K562 (cell line): ENCODE data around the gene TRMT44. TPM values are rescaled to one million over a fixed set of nuclear protein-coding genes. Genes with fewer than 3 reads are reported as not detected.

Experiments used
- ATAC-seq: fragments of 200-7000 bp; cut with Tn5 transposase; 3 replicates; pipeline ENCODE4 v1.9.1; 2020; ENCODE audit warnings: moderate library complexity
- BruUV-seq: library from RNA; stranded (reverse); fragments of 400-500 nt; replicated peaks from 2 replicates; lab custom pipeline; 2021; lab: Mats Ljungman, UMichigan
- CTCF ChIA-PET: fragments of 300-600 bp; formaldehyde crosslinking; extraction: SDS; loops from one replicate; lab custom pipeline; 2021; ENCODE audit warnings: low intra/inter-chr PET ratio; lab: Yijun Ruan, JAX
- POLR2A ChIA-PET: fragments of 300-600, 350-650 bp; sonication (Branson Sonifier 250); formaldehyde crosslinking; extraction: SDS; loops from one replicate; lab custom pipeline; 2021; ENCODE audit warnings: antibody characterized with exemption, inconsistent platforms; lab: Yijun Ruan, JAX
- DNase-seq, 4 experiments: peaks; one replicate each; pipeline versions ENCODE4 v3.0.0 to v3.0.0-alpha.2; 2011 to 2018; ENCODE audit warnings: low spot score in 3 of 4, mixed read lengths in 3 of 4; ENCODE audit errors: extremely low read depth in 1 of 4
- FAIRE-seq: peaks from 2 replicates; lab custom pipeline; 2011; peaks lifted over from hg19 to GRCh38; lab: Jason Lieb, UNC
- H2AFZ ChIP-seq: 2 replicates; pipeline ENCODE4 v1.6.0; 2011; ENCODE audit warnings: low read depth, low read length, control low read depth, inconsistent platforms
- H3K27ac ChIP-seq: fragments of 200-600 bp; 3 replicates; pipeline ENCODE4 v1.8.0; 2011; ENCODE audit warnings: low read depth, mild to moderate bottlenecking, control low read depth, inconsistent platforms, low read length, moderate library complexity, mixed read lengths; ENCODE audit errors: extremely low read depth
- H3K27me3 ChIP-seq, 2 experiments: fragments of 300-600 bp in 1 of 2; 2 replicates in 1 of 2; 3 replicates in 1 of 2; pipeline versions ENCODE4 v1.6.0 to v1.8.0; 2011; ENCODE audit warnings: inconsistent platforms in 2 of 2, low read length in 2 of 2, mild to moderate bottlenecking in 1 of 2, mixed read lengths in 1 of 2, moderate library complexity in 1 of 2; ENCODE audit not compliant: control insufficient read depth in 2 of 2, insufficient read depth in 2 of 2
- H3K36me3 ChIP-seq: fragments of 300-600 bp; 3 replicates; pipeline ENCODE4 v1.8.0; 2011; ENCODE audit warnings: mild to moderate bottlenecking, low read length, inconsistent platforms; ENCODE audit not compliant: control insufficient read depth, insufficient read depth
- H3K4me1 ChIP-seq, 2 experiments: fragments of 200-600 bp in 1 of 2; replicated peaks in 1 of 2; 2 replicates in 1 of 2; 3 replicates in 1 of 2; pipeline versions ENCODE4 v1.5.1 to v1.8.0; 2011; ENCODE audit warnings: inconsistent platforms in 2 of 2, low read length in 2 of 2, mild to moderate bottlenecking in 1 of 2, mixed read lengths in 1 of 2, moderate library complexity in 1 of 2; ENCODE audit not compliant: control insufficient read depth in 2 of 2, insufficient read depth in 2 of 2
- H3K4me2 ChIP-seq: 2 replicates; pipeline ENCODE4 v1.6.1; 2011; ENCODE audit warnings: low read length, control low read depth, inconsistent platforms, mixed read lengths; ENCODE audit not compliant: insufficient read depth
- H3K4me3 ChIP-seq: fragments of 200-600 bp; sonication (generic), shearing (Covaris generic); 2 replicates; pipeline ENCODE4 v1.5.1; 2016; ENCODE audit warnings: control low read depth, inconsistent platforms
- H3K79me2 ChIP-seq: fragments of 200-600 bp; 3 replicates; pipeline ENCODE4 v1.8.0; 2011; ENCODE audit warnings: low read length, inconsistent platforms; ENCODE audit not compliant: control insufficient read depth, insufficient read depth
- H3K9ac ChIP-seq, 2 experiments: 2 replicates each; pipeline versions ENCODE4 v1.6.0 to v1.6.1; 2011; ENCODE audit warnings: low read depth in 2 of 2, low read length in 2 of 2, control low read depth in 1 of 2, inconsistent platforms in 1 of 2, mild to moderate bottlenecking in 1 of 2, mixed read lengths in 1 of 2; ENCODE audit not compliant: insufficient read depth in 1 of 2
- H3K9me1 ChIP-seq: one replicate; pipeline ENCODE4 v1.6.0; 2011; ENCODE audit warnings: inconsistent platforms, mild to moderate bottlenecking, low read length, moderate library complexity; ENCODE audit not compliant: control insufficient read depth, insufficient read depth
- H3K9me3 ChIP-seq: replicated peaks from 2 replicates; pipeline ENCODE4 v1.5.1; 2011; ENCODE audit warnings: low read depth, low read length, inconsistent platforms; ENCODE audit not compliant: control insufficient read depth, insufficient read depth
- H4K20me1 ChIP-seq: replicated peaks from 2 replicates; pipeline ENCODE4 v1.6.1; 2011; ENCODE audit warnings: low read length, inconsistent platforms, mixed read lengths; ENCODE audit not compliant: control insufficient read depth, insufficient read depth
- CBX1 ChIP-seq: sonication (generic); IDR thresholded peaks from 2 replicates; pipeline ENCODE4 v1.6.1; 2016; ENCODE audit warnings: antibody characterized with exemption, low read depth, mild to moderate bottlenecking
- CHD4 ChIP-seq: fragments of 200-600 bp; sonication (generic); IDR thresholded peaks from 3 replicates; pipeline ENCODE4 v1.6.1; 2012; ENCODE audit warnings: low read depth, mild to moderate bottlenecking, mixed read lengths, low read length, inconsistent platforms; ENCODE audit not compliant: insufficient read depth, insufficient replicate concordance, poor library complexity, severe bottlenecking
- CREBBP ChIP-seq: IDR thresholded peaks from one replicate; pipeline ENCODE4 v1.6.1; 2012; ENCODE audit warnings: low read depth, mild to moderate bottlenecking, control low read depth, inconsistent platforms, low read length
- GABPA ChIP-seq: fragments of 200-800 bp; sonication (Bioruptor generic); conservative IDR thresholded peaks from 2 replicates; pipeline ENCODE4 v1.6.1; 2016; ENCODE audit warnings: low read depth, missing genetic modification characterization, missing compliant biosample characterization
- GTF2A2 ChIP-seq: IDR thresholded peaks from 2 replicates; pipeline ENCODE4 v1.6.1; 2016; ENCODE audit warnings: mild to moderate bottlenecking, missing genetic modification characterization, missing compliant biosample characterization
- NFXL1 ChIP-seq: fragments of 450-650 bp; formaldehyde crosslinking; IDR thresholded peaks from 2 replicates; pipeline ENCODE4 v1.4.0; 2021; ENCODE audit warnings: mild to moderate bottlenecking
- RBM22 ChIP-seq: fragments of 200-400 bp; formaldehyde crosslinking; IDR thresholded peaks from 2 replicates; pipeline ENCODE4 v1.6.1; 2018; ENCODE audit warnings: low read length, low read depth; ENCODE audit not compliant: poor library complexity, severe bottlenecking
- TARDBP ChIP-seq: fragments of 450-650 bp; IDR thresholded peaks from 2 replicates; pipeline ENCODE4 v1.6.1; 2016
- ZFP30 ChIP-seq: fragments of 250-450 bp; sonication (Bioruptor Pico); IDR thresholded peaks from 2 replicates; pipeline ENCODE4 v1.8.0; 2022; ENCODE audit warnings: moderate library complexity, mild to moderate bottlenecking, inconsistent platforms, borderline replicate concordance
- ZNF311 ChIP-seq: fragments of 250-450 bp; sonication (Bioruptor Pico); IDR thresholded peaks from 2 replicates; pipeline ENCODE4 v1.4.0; 2020; ENCODE audit warnings: mild to moderate bottlenecking, moderate library complexity
- ZNF436 ChIP-seq: fragments of 250-450, 450-650 bp; sonication (Bioruptor Pico); formaldehyde crosslinking; IDR thresholded peaks from 2 replicates; pipeline ENCODE4 v1.7.0; 2020; ENCODE audit warnings: mild to moderate bottlenecking
- ZNF644 ChIP-seq: fragments of 200-800 bp; sonication (Bioruptor generic); IDR thresholded peaks from 2 replicates; pipeline ENCODE4 v1.6.1; 2016; ENCODE audit warnings: low read depth, missing genetic modification characterization, missing compliant biosample characterization
- ZNF778 ChIP-seq: fragments of 450-650 bp; formaldehyde crosslinking; IDR thresholded peaks from 2 replicates; pipeline ENCODE4 v1.4.0; 2020; ENCODE audit warnings: mild to moderate bottlenecking, moderate library complexity
- WGBS: fragments of 100-300 bp; shearing (Covaris generic); methylation state at CpG from one replicate; pipeline ENCODE4 v1.1.6; 2016; ENCODE audit warnings: low coverage, mixed read lengths; ENCODE audit not compliant: insufficient coverage; ENCODE audit errors: missing lambda C conversion rate; 5-methylcytosine and 5-hydroxymethylcytosine counted together
- in situ Hi-C: fragments of 300-500 bp; cut with MboI; formaldehyde crosslinking; loops from 4 replicates; pipeline ENCODE4 v1.15.0; 2018; ENCODE audit warnings: inconsistent platforms, mixed read lengths
- intact Hi-C: fragments of 100-400 bp; cut with micrococcal nuclease; formaldehyde crosslinking; loops from 2 replicates; pipeline ENCODE4 v1.14.2; 2022
- polyA plus RNA-seq, 8 experiments: library from polyadenylated mRNA; depleted of rRNA in 4 of 8; stranded (reverse) in 5 of 8; unstranded in 3 of 8; fragments of >200 nt; fragmentation: Nextera tagmentation in 2 of 8; fragmentation: Illumina TruSeq in 1 of 8; extraction: Ambion mirVana in 2 of 8; extraction: Trizol in 1 of 8; gene quantifications; 2 replicates each; pipeline versions ENCODE4 v1.2.1 to v1.2.3, GENCODE V29; 2011 to 2014; ENCODE audit warnings: inconsistent platforms in 1 of 8, missing spikeins in 1 of 8
- total RNA-seq, 7 experiments: library from RNA; depleted of rRNA in 6 of 7; stranded (reverse); fragments of >200 nt in 6 of 7; fragmentation: Illumina TruSeq in 2 of 7; extraction: Trizol in 2 of 7; gene quantifications; 2 replicates each; pipeline versions ENCODE4 v1.2.1 to v1.2.3, GENCODE V29; 2011 to 2021; ENCODE audit warnings: low replicate concordance in 1 of 7
- TF ChIP-seq, protein P1 (sequence below): sonication (generic); formaldehyde crosslinking; IDR thresholded peaks from 2 replicates; pipeline ENCODE4 v1.8.0; 2023; ENCODE audit warnings: missing genetic modification reagents, mild to moderate bottlenecking, borderline replicate concordance

Gene TRMT44
- total and polyA plus RNA-seq, 9 of the 15 experiments (the other 6 are each of a cell fraction or from before 2014, with no cell fraction given), result 1.2 to 18.6 (median 10.0) TPM

- TF ChIP-seq, protein P1, sequence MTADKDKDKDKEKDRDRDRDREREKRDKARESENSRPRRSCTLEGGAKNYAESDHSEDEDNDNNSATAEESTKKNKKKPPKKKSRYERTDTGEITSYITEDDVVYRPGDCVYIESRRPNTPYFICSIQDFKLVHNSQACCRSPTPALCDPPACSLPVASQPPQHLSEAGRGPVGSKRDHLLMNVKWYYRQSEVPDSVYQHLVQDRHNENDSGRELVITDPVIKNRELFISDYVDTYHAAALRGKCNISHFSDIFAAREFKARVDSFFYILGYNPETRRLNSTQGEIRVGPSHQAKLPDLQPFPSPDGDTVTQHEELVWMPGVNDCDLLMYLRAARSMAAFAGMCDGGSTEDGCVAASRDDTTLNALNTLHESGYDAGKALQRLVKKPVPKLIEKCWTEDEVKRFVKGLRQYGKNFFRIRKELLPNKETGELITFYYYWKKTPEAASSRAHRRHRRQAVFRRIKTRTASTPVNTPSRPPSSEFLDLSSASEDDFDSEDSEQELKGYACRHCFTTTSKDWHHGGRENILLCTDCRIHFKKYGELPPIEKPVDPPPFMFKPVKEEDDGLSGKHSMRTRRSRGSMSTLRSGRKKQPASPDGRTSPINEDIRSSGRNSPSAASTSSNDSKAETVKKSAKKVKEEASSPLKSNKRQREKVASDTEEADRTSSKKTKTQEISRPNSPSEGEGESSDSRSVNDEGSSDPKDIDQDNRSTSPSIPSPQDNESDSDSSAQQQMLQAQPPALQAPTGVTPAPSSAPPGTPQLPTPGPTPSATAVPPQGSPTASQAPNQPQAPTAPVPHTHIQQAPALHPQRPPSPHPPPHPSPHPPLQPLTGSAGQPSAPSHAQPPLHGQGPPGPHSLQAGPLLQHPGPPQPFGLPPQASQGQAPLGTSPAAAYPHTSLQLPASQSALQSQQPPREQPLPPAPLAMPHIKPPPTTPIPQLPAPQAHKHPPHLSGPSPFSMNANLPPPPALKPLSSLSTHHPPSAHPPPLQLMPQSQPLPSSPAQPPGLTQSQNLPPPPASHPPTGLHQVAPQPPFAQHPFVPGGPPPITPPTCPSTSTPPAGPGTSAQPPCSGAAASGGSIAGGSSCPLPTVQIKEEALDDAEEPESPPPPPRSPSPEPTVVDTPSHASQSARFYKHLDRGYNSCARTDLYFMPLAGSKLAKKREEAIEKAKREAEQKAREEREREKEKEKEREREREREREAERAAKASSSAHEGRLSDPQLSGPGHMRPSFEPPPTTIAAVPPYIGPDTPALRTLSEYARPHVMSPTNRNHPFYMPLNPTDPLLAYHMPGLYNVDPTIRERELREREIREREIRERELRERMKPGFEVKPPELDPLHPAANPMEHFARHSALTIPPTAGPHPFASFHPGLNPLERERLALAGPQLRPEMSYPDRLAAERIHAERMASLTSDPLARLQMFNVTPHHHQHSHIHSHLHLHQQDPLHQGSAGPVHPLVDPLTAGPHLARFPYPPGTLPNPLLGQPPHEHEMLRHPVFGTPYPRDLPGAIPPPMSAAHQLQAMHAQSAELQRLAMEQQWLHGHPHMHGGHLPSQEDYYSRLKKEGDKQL (CRISPR knock-in tag), result no peak
- no peak for TF ChIP-seq ZNF644 (tag)
- no peak for TF ChIP-seq TARDBP
- no peak for TF ChIP-seq RBM22
- TF ChIP-seq CREBBP, result no peak
Measured at GRCh38 chr4:8438743-8439142, 1.8 kb upstream of the TRMT44 start (continued).

GRCh38 chr4:8439168-8439567 lies 1.4 kb upstream of the TRMT44 start:
- WGBS, result 42% methylated on average over 3 of the region's 3 CpGs
- peaks cover 11% of the 10 kb centered on the region for H4K20me1 ChIP-seq
- H3K27me3 ChIP-seq, result no peaks in the 10 kb centered on the region
- BruUV-seq, result no TSS peak
- FAIRE-seq (no peak), DNase-seq (no peak), ATAC-seq (no peak)
- intact Hi-C loops, result no loop called here
- H3K4me2 ChIP-seq, result peak overlapping the region; percentile 98
- H3K9ac ChIP-seq, result peak overlapping the region in 1 of 2 experiments; percentile 97; a peak in 2 of 4 replicates
- peak overlapping the region; percentile 97 for H3K4me3 ChIP-seq
- no peaks in the 10 kb centered on the region for H3K9me1 ChIP-seq
- ChIA-PET CTCF (no interaction called here), POLR2A (interaction anchor here (1.2 to 2.6 kb wide), 2 partner anchors 11 to 174 kb away, joined by 3 to 11 read pairs (median 7); no protein-coding TSS in a partner anchor)
- peaks cover 13% of the 10 kb centered on the region; the same call in 2 of the 3 replicates for H3K36me3 ChIP-seq
- H3K27ac ChIP-seq, result peak overlapping the region; percentile 99
- no peaks in the 10 kb centered on the region for H3K9me3 ChIP-seq
- peaks cover 8 to 17% of the 10 kb centered on the region in 2 experiments; a peak in 4 of 5 replicates for H3K4me1 ChIP-seq
- peaks cover 79% of the 10 kb centered on the region for H3K79me2 ChIP-seq
- in situ Hi-C loops, result no loop called here
- no peak overlapping the region for H2AFZ ChIP-seq
- TF ChIP-seq ZNF436 (CRISPR knock-in tag), result no peak
- TF ChIP-seq GTF2A2 (tag), result no peak
- no peak for TF ChIP-seq ZNF778 (CRISPR knock-in tag)
- TF ChIP-seq NFXL1 (CRISPR knock-in tag), result no peak
- no peak for TF ChIP-seq ZNF311 (CRISPR knock-in tag)
- TF ChIP-seq CBX1, result no peak
- no peak for TF ChIP-seq CHD4
- TF ChIP-seq GABPA (tag), result no peak
- no peak for TF ChIP-seq ZFP30 (CRISPR knock-in tag)
